Psoas muscle (tissue), 8 donors: ENCODE results near the gene ZC3HAV1. TPM values are rescaled to one million over a fixed set of nuclear protein-coding genes. Genes with fewer than 3 reads are reported as not detected.
"Not testable (repeated sequence)": the region's sequence is repeated elsewhere in the genome, so short reads cannot be mapped to it uniquely, and the experiment has no call there.

Experiments
- ATAC-seq, 4 donors: fragments of 200-7000 bp; cut with Tn5 transposase; one replicate each; pipeline ENCODE4 v1.9.1; 2020; ENCODE audit warnings: moderate library complexity in 3 of 4, mild to moderate bottlenecking in 2 of 4
- DNase-seq, 2 donors: peaks; one replicate each; pipeline ENCODE4 v3.0.0-alpha.2; 2020
- H3K27ac ChIP-seq: fragments of 200-600 bp; one replicate; pipeline ENCODE4 v1.8.0; 2022
- H3K27me3 ChIP-seq, 3 donors: fragments of 200-600 bp in 1 of 3; one replicate each; pipeline versions ENCODE4 v1.6.1 to v1.8.0; 2013 to 2022; ENCODE audit warnings: low read length in 2 of 3, mild to moderate bottlenecking in 2 of 3, moderate library complexity in 1 of 3; ENCODE audit not compliant: insufficient read depth in 3 of 3
- H3K36me3 ChIP-seq, 2 donors: fragments of 200-600 bp in 1 of 2; one replicate each; pipeline versions ENCODE4 v1.6.1 to v1.8.0; 2013 to 2022; ENCODE audit warnings: low read depth in 1 of 2, mild to moderate bottlenecking in 1 of 2, moderate library complexity in 1 of 2; ENCODE audit not compliant: insufficient read depth in 1 of 2
- H3K4me1 ChIP-seq: fragments of 200-600 bp; one replicate; pipeline ENCODE4 v1.8.0; 2022
- H3K4me3 ChIP-seq: fragments of 200-600 bp; one replicate; pipeline ENCODE4 v1.8.0; 2022; ENCODE audit warnings: mild to moderate bottlenecking
- H3K9me3 ChIP-seq: fragments of 200-600 bp; one replicate; pipeline ENCODE4 v1.8.0; 2022
- CTCF ChIP-seq: fragments of 200-600 bp; IDR thresholded peaks from one replicate; pipeline ENCODE4 v1.8.0; 2022; ENCODE audit warnings: antibody characterized with exemption
- WGBS, 3 donors: extraction: QIAGEN DNeasy Blood & Tissue Kit; methylation state at CpG; one replicate each; pipeline versions ENCODE4 v1.1.6 to v1.1.7; 2013; 5-methylcytosine and 5-hydroxymethylcytosine counted together
- intact Hi-C, 2 donors: fragments of 100-400 bp; cut with DNase I; formaldehyde crosslinking; loops; one replicate each; pipeline versions ENCODE4 v1.11.0 to v1.14.2; 2022
- polyA plus RNA-seq, 3 donors: library from polyadenylated mRNA; stranded (reverse); fragments of 200-250 nt; gene quantifications; one replicate each; pipeline ENCODE4 v1.2.3, GENCODE V29; 2013
- total RNA-seq, 4 donors: library from RNA; stranded (reverse); fragmentation: NEBNext Ultra II Directional in 2 of 4; extraction: Animal tissue kit (Norgen Biotek cat#: 25700) in 2 of 4; gene quantifications; one replicate each; pipeline versions ENCODE4 v1.2.1 to v1.2.4, GENCODE V29; 2021 to 2023
- donor health status: healthy with polysubstance abuse.
- donor health status: DM: no; HTN: no; CAD: no; lungs with moderate emphysema.
- donor health status: Bipolar disorder and iron deficiency.
- donor health status: healthy.
- donor health status: DM: yes; HTN: yes; CAD: no.
- donor health status: DM: no; HTN: no; CAD: no.
- donor health status: DM: no; HTN: no; CAD: no.
- donor health status: DM: yes; HTN: yes; CAD: no.

ZC3HAV1 gene
- total and polyA plus RNA-seq, 7 donors, result 1.6 to 5.3 (median 3.9) TPM

GRCh38 chr7:139034336-139034735 lies 75.2 kb downstream of the ZC3HAV1 start:
- no peak for DNase-seq
- peaks cover 0 to 6% (median 0%) of the 10 kb centered on the region in 3 donors for H3K27me3 ChIP-seq
- no peak overlapping the region for H3K4me3 ChIP-seq
- no peaks in the 10 kb centered on the region for H3K4me1 ChIP-seq
- no peaks in the 10 kb centered on the region for H3K36me3 ChIP-seq
- no peak for TF ChIP-seq CTCF
- intact Hi-C loops, result no loop called here
- ATAC-seq, result no peak
- no peaks in the 10 kb centered on the region for H3K9me3 ChIP-seq
- WGBS, 3 donors, result 89 to 93% (median 93%) methylated on average over 5 of the region's 5 CpGs
- no peak overlapping the region for H3K27ac ChIP-seq

- no peak for TF ChIP-seq CTCF
- intact Hi-C loops, result no loop called here
- no peaks in the 10 kb centered on the region for H3K4me1 ChIP-seq
- peaks cover 0 to 6% of the 10 kb centered on the region in 2 donors for H3K36me3 ChIP-seq
- peaks cover 0 to 1% (median 0%) of the 10 kb centered on the region in 3 donors for H3K27me3 ChIP-seq
- H3K9me3 ChIP-seq, result no peaks in the 10 kb centered on the region
- ATAC-seq, result no peak
- no peak overlapping the region for H3K27ac ChIP-seq
- WGBS, 3 donors, result 73 to 80% (median 73%) methylated on average over 6 of the region's 6 CpGs
- no peak overlapping the region for H3K4me3 ChIP-seq
- no peak for DNase-seq
These were observed 76.0 kb downstream of the ZC3HAV1 start for GRCh38 chr7:139033346-139034114.

- H3K27ac ChIP-seq, result no peak overlapping the region
- no peaks in the 10 kb centered on the region for H3K27me3 ChIP-seq
- no peak for TF ChIP-seq CTCF
- peaks cover 0 to 16% of the 10 kb centered on the region in 2 donors for H3K36me3 ChIP-seq
- no peaks in the 10 kb centered on the region for H3K9me3 ChIP-seq
- DNase-seq, result no peak
- no peak overlapping the region for H3K4me3 ChIP-seq
- intact Hi-C loops, result no loop called here
- WGBS, 3 donors, result 85 to 99% (median 98%) methylated on average over 4 of the region's 4 CpGs
- H3K4me1 ChIP-seq, result no peaks in the 10 kb centered on the region
- no peak for ATAC-seq
These were observed 77.0 kb downstream of the ZC3HAV1 start for GRCh38 chr7:139032473-139032872.

- TF ChIP-seq CTCF, result no peak
- no peak overlapping the region for H3K27ac ChIP-seq
- DNase-seq (no peak), ATAC-seq (no peak)
- no peaks in the 10 kb centered on the region for H3K4me1 ChIP-seq
- no peak overlapping the region for H3K4me3 ChIP-seq
- H3K9me3 ChIP-seq, result no peaks in the 10 kb centered on the region
- intact Hi-C loops, result no loop called here
- H3K36me3 ChIP-seq, result peaks cover 0 to 19% of the 10 kb centered on the region in 2 donors
- no peaks in the 10 kb centered on the region for H3K27me3 ChIP-seq
- 93 to 95% (median 94%) methylated on average over 3 of the region's 3 CpGs for WGBS, 3 donors
These were observed 80.2 kb downstream of the ZC3HAV1 start for GRCh38 chr7:139029353-139029752.

- H3K27ac ChIP-seq, result no peak overlapping the region
- H3K36me3 ChIP-seq, result peaks cover 0 to 19% of the 10 kb centered on the region in 2 donors
- H3K9me3 ChIP-seq, result no peaks in the 10 kb centered on the region
- no peak overlapping the region for H3K4me3 ChIP-seq
- ATAC-seq (no peak), DNase-seq (no peak)
- intact Hi-C loops, result no loop called here
- no peaks in the 10 kb centered on the region for H3K4me1 ChIP-seq
- WGBS, 3 donors, result 90 to 94% (median 93%) methylated on average over 6 of the region's 6 CpGs
- no peak for TF ChIP-seq CTCF
- no peaks in the 10 kb centered on the region for H3K27me3 ChIP-seq
These were observed 83.0 kb downstream of the ZC3HAV1 start for GRCh38 chr7:139026551-139026950.

- intact Hi-C loops, result not testable (repeated sequence)
- 92 to 93% (median 93%) methylated on average over 5 of the region's 5 CpGs for WGBS, 3 donors
These were observed 83.7 kb downstream of the ZC3HAV1 start for GRCh38 chr7:139025861-139026260.

More at GRCh38 chr7:139025861-139026260, 83.7 kb downstream of the ZC3HAV1 start:
- not testable (repeated sequence) for ATAC-seq, DNase-seq, H3K9me3 ChIP-seq, H3K4me3 ChIP-seq, H3K27ac ChIP-seq, H3K4me1 ChIP-seq, H3K27me3 ChIP-seq
- H3K36me3 ChIP-seq, result peaks cover 0 to 19% of the 10 kb centered on the region in 2 donors
